DOHH2 (cell line): ENCODE measurements around the gene THBS2.

Experiments used
- EZH2phosphoT487 ChIP-seq: fragments of 200-600 bp; sonication (generic); IDR thresholded peaks from 2 replicates; pipeline ENCODE4 v1.6.1; 2017; ENCODE audit warnings: borderline replicate concordance, mild to moderate bottlenecking, antibody characterized with exemption, low read length, moderate library complexity, mixed read lengths
- TF ChIP-seq, protein P1 (sequence below): fragments of 200-600 bp; sonication (generic); IDR thresholded peaks from one replicate; pipeline ENCODE4 v1.5.1; 2014; ENCODE audit warnings: antibody characterized with exemption, mild to moderate bottlenecking, low read depth, low read length; ENCODE audit not compliant: poor library complexity, severe bottlenecking

DNA sequence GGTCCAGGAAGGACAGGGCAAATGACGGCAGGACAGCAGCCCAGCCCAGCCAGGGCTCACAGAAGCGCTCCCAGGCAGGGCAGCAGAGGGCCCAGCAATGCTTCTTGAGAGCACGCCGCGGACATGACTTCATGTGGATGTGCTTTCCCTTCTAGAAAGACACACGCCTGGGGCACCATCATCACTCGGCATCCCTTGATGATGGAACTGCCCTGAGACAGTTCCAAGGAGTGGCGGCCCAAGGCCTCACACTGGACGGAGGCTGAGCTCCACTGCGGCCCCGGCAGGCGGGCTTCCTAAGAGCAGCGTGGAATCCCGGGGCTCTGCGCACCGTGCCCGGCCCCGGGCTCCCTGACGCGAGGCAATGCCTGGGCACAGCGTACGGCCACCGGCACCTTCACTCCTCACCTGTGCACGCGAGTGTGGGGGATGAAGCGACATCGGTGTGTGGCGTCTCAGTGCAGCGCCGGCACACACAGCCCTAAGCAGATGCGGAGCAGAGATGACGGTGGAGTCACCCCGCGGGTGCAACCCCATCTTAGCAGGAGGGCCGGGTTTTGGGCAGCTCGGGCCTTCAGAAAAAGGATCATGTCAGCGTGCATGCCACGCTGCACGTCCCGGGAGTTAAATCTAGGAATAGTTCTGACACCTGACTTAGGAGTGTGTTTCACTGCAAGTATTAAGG, 86.6 kb downstream of the THBS2 start:
- TF ChIP-seq, protein P1, sequence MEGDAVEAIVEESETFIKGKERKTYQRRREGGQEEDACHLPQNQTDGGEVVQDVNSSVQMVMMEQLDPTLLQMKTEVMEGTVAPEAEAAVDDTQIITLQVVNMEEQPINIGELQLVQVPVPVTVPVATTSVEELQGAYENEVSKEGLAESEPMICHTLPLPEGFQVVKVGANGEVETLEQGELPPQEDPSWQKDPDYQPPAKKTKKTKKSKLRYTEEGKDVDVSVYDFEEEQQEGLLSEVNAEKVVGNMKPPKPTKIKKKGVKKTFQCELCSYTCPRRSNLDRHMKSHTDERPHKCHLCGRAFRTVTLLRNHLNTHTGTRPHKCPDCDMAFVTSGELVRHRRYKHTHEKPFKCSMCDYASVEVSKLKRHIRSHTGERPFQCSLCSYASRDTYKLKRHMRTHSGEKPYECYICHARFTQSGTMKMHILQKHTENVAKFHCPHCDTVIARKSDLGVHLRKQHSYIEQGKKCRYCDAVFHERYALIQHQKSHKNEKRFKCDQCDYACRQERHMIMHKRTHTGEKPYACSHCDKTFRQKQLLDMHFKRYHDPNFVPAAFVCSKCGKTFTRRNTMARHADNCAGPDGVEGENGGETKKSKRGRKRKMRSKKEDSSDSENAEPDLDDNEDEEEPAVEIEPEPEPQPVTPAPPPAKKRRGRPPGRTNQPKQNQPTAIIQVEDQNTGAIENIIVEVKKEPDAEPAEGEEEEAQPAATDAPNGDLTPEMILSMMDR: no peak
- no peak for TF ChIP-seq EZH2phosphoT487
